ENCODE data around the gene SEMA6A. TPM values are rescaled to one million over a fixed set of nuclear protein-coding genes. Genes with fewer than 3 reads are reported as not detected.

Gene SEMA6A
- total RNA-seq, 2 experiments from 2014 or later: not detected

DNA sequence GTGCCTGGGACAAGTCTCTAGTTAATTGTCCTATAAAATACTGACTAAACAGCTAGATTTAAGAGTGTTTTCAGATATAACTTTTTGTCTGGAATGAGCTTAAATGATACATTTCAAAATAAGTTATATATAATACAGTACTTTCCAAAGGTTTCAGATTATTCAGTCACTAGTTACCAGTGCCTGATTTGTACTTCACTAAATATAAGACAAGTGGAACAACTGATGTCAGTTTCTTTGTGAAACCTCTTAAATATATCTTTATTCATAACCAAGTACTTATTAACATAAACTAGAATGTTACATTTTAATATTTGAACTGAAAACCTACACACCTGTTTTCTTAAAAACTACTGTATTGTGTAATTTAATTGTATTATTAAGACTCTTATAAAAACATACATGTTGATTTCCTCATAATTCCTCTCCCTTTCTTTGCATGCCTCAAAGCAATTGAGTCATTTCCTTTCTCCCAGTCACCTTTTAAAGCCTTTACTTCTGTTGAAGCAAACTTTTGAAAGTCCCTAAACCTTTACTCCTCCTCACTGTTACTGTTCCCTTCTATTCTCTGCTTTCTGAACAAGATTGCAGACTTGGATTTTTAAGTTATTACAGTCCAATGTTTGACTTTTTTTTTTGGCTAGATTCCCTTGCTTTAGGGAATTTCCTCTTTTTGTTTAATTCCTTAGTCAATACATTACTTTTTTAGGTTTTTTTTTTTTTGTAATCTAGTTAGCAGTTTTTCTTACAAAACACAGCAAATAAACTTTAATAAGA is 8.7 kb upstream of the SEMA6A start:
- H3K27me3 Mint-ChIP-seq: peaks cover 46% of the 10 kb centered on the region
- intact Hi-C loops (cut with DNase I, micrococcal nuclease): no loop called here
- H3K27ac ChIP-seq (ENCODE audit: low read depth in 1 of 2, low read length in 2 of 2): no peak overlapping the region
- no peaks in the 10 kb centered on the region for H3K36me3 Mint-ChIP-seq (ENCODE audit: low read depth)
- H3K4me3 ChIP-seq (ENCODE audit: low read length): no peak overlapping the region
- peaks cover 5 to 11% of the 10 kb centered on the region in 2 experiments for H3K27me3 ChIP-seq (ENCODE audit: control insufficient read depth in 1 of 2, insufficient read depth in 2 of 2, low read length in 2 of 2)
- H3K4me3 Mint-ChIP-seq: no peak overlapping the region
- no peak overlapping the region for H3K27ac Mint-ChIP-seq
- CTCF ChIA-PET: no interaction called here
- H3K9me3 Mint-ChIP-seq: no peaks in the 10 kb centered on the region
- H3K4me1 Mint-ChIP-seq (ENCODE audit: low read depth): no peaks in the 10 kb centered on the region
- H3K36me3 ChIP-seq (ENCODE audit: insufficient read depth, low read length): no peaks in the 10 kb centered on the region
- ATAC-seq (ENCODE audit: poor library complexity): no peak
- no peaks in the 10 kb centered on the region for H3K4me1 ChIP-seq (ENCODE audit: insufficient read depth, low read length)
- POLR2A ChIA-PET: no interaction called here
- H3K9me3 ChIP-seq (ENCODE audit: control insufficient read depth in 1 of 2, insufficient read depth in 1 of 2, low read length in 2 of 2): no peaks in the 10 kb centered on the region
- DNase-seq: no peak
- TF ChIP-seq, protein P1, sequence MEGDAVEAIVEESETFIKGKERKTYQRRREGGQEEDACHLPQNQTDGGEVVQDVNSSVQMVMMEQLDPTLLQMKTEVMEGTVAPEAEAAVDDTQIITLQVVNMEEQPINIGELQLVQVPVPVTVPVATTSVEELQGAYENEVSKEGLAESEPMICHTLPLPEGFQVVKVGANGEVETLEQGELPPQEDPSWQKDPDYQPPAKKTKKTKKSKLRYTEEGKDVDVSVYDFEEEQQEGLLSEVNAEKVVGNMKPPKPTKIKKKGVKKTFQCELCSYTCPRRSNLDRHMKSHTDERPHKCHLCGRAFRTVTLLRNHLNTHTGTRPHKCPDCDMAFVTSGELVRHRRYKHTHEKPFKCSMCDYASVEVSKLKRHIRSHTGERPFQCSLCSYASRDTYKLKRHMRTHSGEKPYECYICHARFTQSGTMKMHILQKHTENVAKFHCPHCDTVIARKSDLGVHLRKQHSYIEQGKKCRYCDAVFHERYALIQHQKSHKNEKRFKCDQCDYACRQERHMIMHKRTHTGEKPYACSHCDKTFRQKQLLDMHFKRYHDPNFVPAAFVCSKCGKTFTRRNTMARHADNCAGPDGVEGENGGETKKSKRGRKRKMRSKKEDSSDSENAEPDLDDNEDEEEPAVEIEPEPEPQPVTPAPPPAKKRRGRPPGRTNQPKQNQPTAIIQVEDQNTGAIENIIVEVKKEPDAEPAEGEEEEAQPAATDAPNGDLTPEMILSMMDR (IDR thresholded peaks at IDR 0.05): no peak

DNA sequence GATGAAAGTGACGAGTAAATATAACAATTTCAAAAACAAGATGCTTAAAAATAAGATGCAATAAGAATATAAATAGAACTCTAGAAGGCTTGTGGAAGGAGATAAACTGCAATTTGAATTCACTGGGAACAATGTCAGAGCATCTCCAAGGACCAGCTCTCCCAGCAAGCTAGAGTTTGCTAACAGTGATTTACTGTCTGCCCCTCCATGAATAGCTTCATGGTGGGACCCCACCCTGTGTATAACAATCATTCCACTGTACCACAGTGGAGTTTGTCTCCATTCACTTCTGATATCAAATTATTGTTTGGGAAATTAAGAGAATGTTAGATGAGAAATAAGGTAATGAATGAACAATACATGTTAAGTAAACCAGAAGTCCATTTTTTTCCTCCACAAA is 7.3 kb upstream of the SEMA6A start:
- Histone ChIP-seq H3K27ac (ENCODE audit: low read depth in 1 of 2, low read length in 2 of 2) (no peak overlapping the region), H3K4me3 (ENCODE audit: low read length) (no peak overlapping the region), H3K4me1 (ENCODE audit: insufficient read depth, low read length) (no peaks in the 10 kb centered on the region), H3K27me3 (ENCODE audit: control insufficient read depth in 1 of 2, insufficient read depth in 2 of 2, low read length in 2 of 2) (peaks cover 7 to 18% of the 10 kb centered on the region in 2 experiments), H3K9me3 (ENCODE audit: control insufficient read depth in 1 of 2, insufficient read depth in 1 of 2, low read length in 2 of 2) (peaks cover 0 to 5% of the 10 kb centered on the region in 2 experiments), H3K36me3 (ENCODE audit: insufficient read depth, low read length) (no peaks in the 10 kb centered on the region)
- no peak for DNase-seq
- intact Hi-C loops (cut with DNase I, micrococcal nuclease): no loop called here
- Mint-ChIP-seq H3K27ac (no peak overlapping the region), H3K4me3 (no peak overlapping the region), H3K4me1 (ENCODE audit: low read depth) (no peaks in the 10 kb centered on the region), H3K9me3 (no peaks in the 10 kb centered on the region), H3K27me3 (peaks cover 52% of the 10 kb centered on the region), H3K36me3 (ENCODE audit: low read depth) (no peaks in the 10 kb centered on the region)
- ATAC-seq (ENCODE audit: poor library complexity): no peak
- TF ChIP-seq, protein P1 (IDR thresholded peaks at IDR 0.05): no peak
- ChIA-PET CTCF (no interaction called here), POLR2A (no interaction called here)

DNA sequence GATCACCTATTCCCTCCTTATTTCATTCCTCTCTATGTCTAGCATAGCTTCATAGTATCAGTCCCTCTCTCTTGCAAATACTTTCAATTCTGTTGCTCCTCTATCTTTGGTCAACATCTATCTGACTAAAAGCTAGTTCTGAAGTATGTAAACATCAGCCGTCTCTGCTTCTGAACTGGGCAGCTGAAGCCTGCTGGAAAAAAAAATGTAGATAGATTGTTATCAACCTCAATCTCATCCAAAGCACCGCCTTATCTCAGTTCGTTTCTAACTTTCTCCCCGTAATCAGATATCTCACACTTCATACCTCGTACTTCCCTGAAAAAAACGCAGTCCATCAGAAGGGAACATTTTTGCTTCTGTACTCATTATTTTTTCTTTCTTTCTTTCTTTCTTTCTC is 4.5 kb upstream of the SEMA6A start:
- H3K4me3 ChIP-seq (ENCODE audit: low read length): no peak overlapping the region
- H3K27ac ChIP-seq (ENCODE audit: low read depth in 1 of 2, low read length in 2 of 2): no peak overlapping the region
- H3K27me3 Mint-ChIP-seq: peaks cover 64% of the 10 kb centered on the region
- TF ChIP-seq, protein P1 (IDR thresholded peaks at IDR 0.05): no peak
- ATAC-seq (ENCODE audit: poor library complexity) (no peak), DNase-seq (no peak)
- H3K36me3 ChIP-seq (ENCODE audit: insufficient read depth, low read length): no peaks in the 10 kb centered on the region
- peaks cover 0 to 16% of the 10 kb centered on the region in 2 experiments for H3K9me3 ChIP-seq (ENCODE audit: control insufficient read depth in 1 of 2, insufficient read depth in 1 of 2, low read length in 2 of 2)
- no peaks in the 10 kb centered on the region for H3K9me3 Mint-ChIP-seq
- H3K4me1 Mint-ChIP-seq (ENCODE audit: low read depth): peaks cover 12% of the 10 kb centered on the region
- H3K4me3 Mint-ChIP-seq: no peak overlapping the region
- ChIA-PET POLR2A (no interaction called here), CTCF (no interaction called here)
- no peak overlapping the region for H3K27ac Mint-ChIP-seq
- no peaks in the 10 kb centered on the region for H3K36me3 Mint-ChIP-seq (ENCODE audit: low read depth)
- intact Hi-C loops (cut with DNase I, micrococcal nuclease): no loop called here
- peaks cover 23 to 42% of the 10 kb centered on the region in 2 experiments for H3K27me3 ChIP-seq (ENCODE audit: control insufficient read depth in 1 of 2, insufficient read depth in 2 of 2, low read length in 2 of 2)
- peaks cover 14% of the 10 kb centered on the region for H3K4me1 ChIP-seq (ENCODE audit: insufficient read depth, low read length)
